GM12878 (cell line): ENCODE measurements around the gene PLEKHO1. TPM values are rescaled to one million over a fixed set of nuclear protein-coding genes. Genes with fewer than 3 reads are reported as not detected.

Experiments
- BCL3 ChIP-seq: IDR thresholded peaks from 2 replicates; pipeline ENCODE4 v1.6.1; 2011; ENCODE audit warnings: borderline replicate concordance, low read depth, mild to moderate bottlenecking, moderate library complexity, low read length; ENCODE audit not compliant: insufficient read depth, poor library complexity, severe bottlenecking
- BHLHE40 ChIP-seq, 2 experiments: fragments of 450-650 bp in 1 of 2; IDR thresholded peaks; 2 replicates each; pipeline ENCODE4 v1.6.1; 2011 to 2017; ENCODE audit warnings: low read depth in 2 of 2, borderline replicate concordance in 1 of 2, improper control_type of control experiment in 1 of 2, low read length in 1 of 2, mild to moderate bottlenecking in 1 of 2
- CBFB ChIP-seq: IDR thresholded peaks from 2 replicates; pipeline ENCODE4 v1.6.1; 2016; ENCODE audit warnings: antibody characterized with exemption, low read depth
- CHD2 ChIP-seq: IDR thresholded peaks from 2 replicates; pipeline ENCODE4 v1.6.1; 2011; ENCODE audit warnings: low read depth, low read length, improper control_type of control experiment, borderline replicate concordance
- EED ChIP-seq: sonication (generic); IDR thresholded peaks from 2 replicates; pipeline ENCODE4 v1.6.1; 2016; ENCODE audit warnings: antibody characterized with exemption, low read depth
- HDGF ChIP-seq: fragments of 450-650 bp; IDR thresholded peaks from 2 replicates; pipeline ENCODE4 v1.6.1; 2016; ENCODE audit warnings: antibody characterized with exemption
- IKZF1 ChIP-seq: fragments of 450-650 bp; conservative IDR thresholded peaks from 2 replicates; pipeline ENCODE4 v1.6.1; 2017; ENCODE audit warnings: antibody characterized with exemption, mild to moderate bottlenecking
- RCOR1 ChIP-seq: conservative IDR thresholded peaks from 2 replicates; pipeline ENCODE4 v1.6.1; 2012; ENCODE audit warnings: low read depth, low read length, improper control_type of control experiment
- polyA plus RNA-seq, 11 experiments: library from polyadenylated mRNA; depleted of rRNA in 4 of 11; unstranded in 6 of 11; stranded (reverse) in 5 of 11; fragments of >200 nt; fragmentation: Nextera tagmentation in 4 of 11; fragmentation: Illumina TruSeq in 1 of 11; extraction: Ambion mirVana in 4 of 11; extraction: Trizol in 1 of 11; gene quantifications; 1 replicate in 1 of 11; 2 replicates in 10 of 11; pipeline versions ENCODE4 v1.2.1 to v1.2.3, GENCODE V29; 2011 to 2016; ENCODE audit warnings: inconsistent platforms in 2 of 11, missing spikeins in 2 of 11, low read depth in 1 of 11
- total RNA-seq, 4 experiments: library from RNA; depleted of rRNA in 3 of 4; stranded (reverse); fragments of >200 nt in 3 of 4; fragmentation: Illumina TruSeq in 1 of 4; extraction: Trizol in 1 of 4; gene quantifications; 2 replicates each; pipeline versions ENCODE4 v1.2.1 to v1.2.3, GENCODE V29; 2013 to 2021

Gene PLEKHO1
- total and polyA plus RNA-seq, 10 of the 15 experiments (the other 5 are each of a cell fraction or from before 2014, with no cell fraction given), result 5.3 to 184 (median 88.8) TPM

DNA sequence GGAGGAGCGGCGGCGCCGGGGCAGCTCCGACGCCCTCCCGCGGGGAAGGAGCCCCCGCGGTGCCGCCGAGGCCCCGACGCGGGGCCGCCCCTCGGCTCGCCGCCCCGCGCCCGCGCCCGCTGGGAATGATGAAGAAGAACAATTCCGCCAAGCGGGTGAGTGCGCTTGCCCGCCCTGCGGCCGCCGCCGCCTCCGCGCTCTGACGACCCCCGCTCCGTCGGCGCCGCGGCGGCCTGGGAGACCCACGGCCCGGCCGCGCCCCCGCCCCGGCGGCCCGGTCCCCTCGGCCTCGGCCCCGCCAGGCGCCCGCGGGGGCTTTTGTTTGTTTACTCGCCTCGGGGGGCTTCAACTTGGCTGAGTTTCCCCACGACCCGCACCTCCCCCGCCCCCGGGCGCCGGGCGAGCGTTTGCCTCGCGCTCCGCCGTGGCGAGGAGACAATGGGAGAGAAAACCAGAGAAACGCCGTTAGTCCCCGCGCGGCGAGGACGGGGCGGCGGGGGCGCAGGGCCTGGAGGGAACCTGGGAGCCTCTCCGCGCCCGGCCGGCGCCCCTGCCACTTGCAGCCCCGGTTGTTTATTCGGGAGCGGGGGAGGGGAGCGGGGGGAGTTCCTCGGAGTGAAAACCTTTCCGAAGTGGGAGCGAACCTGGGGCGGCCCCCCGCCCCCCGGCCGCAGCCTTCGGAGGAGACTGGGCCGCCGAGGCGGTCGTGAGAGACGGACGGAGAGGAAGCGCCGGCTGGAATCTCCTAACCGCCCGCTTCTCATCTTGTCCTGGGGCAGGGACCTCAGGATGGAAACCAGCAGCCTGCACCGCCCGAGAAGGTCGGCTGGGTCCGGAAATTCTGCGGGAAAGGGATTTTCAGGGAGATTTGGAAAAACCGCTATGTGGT, 661 bp downstream of the PLEKHO1 start (continued):
- TF ChIP-seq CHD2 (peak; percentile 15; the same call in 1 of the 2 replicates), BCL3 (peak; percentile 15), RCOR1 (0 out of 2 replicates have a peak, but pooled peaks have one; percentile 15), BHLHE40 (IDR thresholded peaks at IDR 0.05; ENCODE audit: borderline replicate concordance in 1 of 2, low read depth in 2 of 2, low read length in 1 of 2) (0 out of 4 replicates have a peak, but pooled peaks of 1 of the 2 experiments have one; percentile 0), IKZF1 (0 out of 2 replicates have a peak, but pooled peaks have one; percentile 2), CBFB (no peak), EED (no peak), HDGF (no peak)
